ENCODE data around the gene LKAAEAR1. TPM values are rescaled to one million over a fixed set of nuclear protein-coding genes. Genes with fewer than 3 reads are reported as not detected.
A peak's percentile ranks its signal among the peaks of the same experiment; 100 is the strongest.

LKAAEAR1 gene
- total and polyA plus RNA-seq, 9 of the 15 experiments (the other 6 are each of a cell fraction or from before 2014, with no cell fraction given): not detected

DNA sequence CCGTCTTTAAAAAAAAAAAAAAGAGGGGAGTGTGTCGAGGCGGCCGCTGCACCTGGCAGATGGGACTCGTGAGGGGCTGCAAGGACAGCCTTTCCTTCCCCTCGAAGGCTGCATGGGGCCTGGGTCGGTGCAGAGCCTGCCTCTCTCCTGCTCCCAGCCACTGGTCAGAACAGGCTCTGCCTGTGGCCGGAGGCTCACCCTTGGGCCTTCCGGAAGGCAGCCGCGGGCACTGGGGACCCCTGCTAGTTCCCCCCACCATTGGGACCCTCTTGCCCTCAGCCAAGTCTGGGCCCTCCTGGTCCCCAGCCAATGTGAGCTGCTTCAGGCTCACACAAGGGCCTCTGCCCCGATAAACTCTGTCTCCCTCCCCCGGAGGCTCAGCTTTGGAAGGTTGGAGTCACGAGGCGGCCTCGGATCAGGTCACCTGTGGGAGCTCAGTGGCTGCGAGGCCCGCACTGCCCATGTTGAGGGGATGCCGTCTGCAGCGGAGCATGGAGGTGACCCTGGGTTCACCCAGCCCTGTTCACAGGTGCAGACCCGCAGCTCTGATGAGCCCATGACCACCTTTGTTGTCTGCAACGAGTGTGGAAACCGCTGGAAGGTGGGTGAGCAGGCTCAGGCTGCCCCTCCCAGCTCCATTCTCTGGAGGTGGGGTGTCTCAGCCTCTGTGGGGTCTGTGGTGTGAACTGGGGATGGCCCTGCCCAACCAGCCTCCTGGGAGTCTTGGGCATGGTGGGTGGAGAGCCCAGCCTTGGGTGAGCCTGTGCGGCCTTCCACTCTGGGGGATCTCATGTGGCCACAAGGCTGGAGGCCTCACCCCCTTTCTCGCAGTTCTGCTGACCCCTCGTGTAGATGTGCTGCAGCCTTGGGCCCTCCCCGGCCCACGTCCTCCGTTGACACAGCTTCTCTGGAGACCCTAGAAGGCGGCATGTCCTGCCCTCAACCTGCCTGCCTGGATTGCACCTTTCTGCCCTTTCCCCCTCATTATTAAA is 12.6 kb downstream of the LKAAEAR1 start (continued):
- TF ChIP-seq, protein P1, sequence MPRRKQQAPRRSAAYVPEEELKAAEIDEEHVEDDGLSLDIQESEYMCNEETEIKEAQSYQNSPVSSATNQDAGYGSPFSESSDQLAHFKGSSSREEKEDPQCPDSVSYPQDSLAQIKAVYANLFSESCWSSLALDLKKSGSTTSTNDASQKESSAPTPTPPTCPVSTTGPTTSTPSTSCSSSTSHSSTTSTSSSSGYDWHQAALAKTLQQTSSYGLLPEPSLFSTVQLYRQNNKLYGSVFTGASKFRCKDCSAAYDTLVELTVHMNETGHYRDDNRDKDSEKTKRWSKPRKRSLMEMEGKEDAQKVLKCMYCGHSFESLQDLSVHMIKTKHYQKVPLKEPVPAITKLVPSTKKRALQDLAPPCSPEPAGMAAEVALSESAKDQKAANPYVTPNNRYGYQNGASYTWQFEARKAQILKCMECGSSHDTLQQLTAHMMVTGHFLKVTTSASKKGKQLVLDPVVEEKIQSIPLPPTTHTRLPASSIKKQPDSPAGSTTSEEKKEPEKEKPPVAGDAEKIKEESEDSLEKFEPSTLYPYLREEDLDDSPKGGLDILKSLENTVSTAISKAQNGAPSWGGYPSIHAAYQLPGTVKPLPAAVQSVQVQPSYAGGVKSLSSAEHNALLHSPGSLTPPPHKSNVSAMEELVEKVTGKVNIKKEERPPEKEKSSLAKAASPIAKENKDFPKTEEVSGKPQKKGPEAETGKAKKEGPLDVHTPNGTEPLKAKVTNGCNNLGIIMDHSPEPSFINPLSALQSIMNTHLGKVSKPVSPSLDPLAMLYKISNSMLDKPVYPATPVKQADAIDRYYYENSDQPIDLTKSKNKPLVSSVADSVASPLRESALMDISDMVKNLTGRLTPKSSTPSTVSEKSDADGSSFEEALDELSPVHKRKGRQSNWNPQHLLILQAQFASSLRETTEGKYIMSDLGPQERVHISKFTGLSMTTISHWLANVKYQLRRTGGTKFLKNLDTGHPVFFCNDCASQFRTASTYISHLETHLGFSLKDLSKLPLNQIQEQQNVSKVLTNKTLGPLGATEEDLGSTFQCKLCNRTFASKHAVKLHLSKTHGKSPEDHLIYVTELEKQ (CRISPR knock-in tag; IDR thresholded peaks at IDR 0.05): no peak
- TF ChIP-seq XRCC4 (IDR thresholded peaks at IDR 0.05; ENCODE audit: extremely low read depth, insufficient read depth, insufficient read length) (no peak), KDM4B (IDR thresholded peaks at IDR 0.05; ENCODE audit: borderline replicate concordance in 2 of 2, low read depth in 1 of 2) (no peak), RBFOX2 (IDR thresholded peaks at IDR 0.05; ENCODE audit: low read depth, low read length) (0 out of 2 replicates have a peak, but pooled peaks have one; percentile 27)
- TF ChIP-seq, protein P2, sequence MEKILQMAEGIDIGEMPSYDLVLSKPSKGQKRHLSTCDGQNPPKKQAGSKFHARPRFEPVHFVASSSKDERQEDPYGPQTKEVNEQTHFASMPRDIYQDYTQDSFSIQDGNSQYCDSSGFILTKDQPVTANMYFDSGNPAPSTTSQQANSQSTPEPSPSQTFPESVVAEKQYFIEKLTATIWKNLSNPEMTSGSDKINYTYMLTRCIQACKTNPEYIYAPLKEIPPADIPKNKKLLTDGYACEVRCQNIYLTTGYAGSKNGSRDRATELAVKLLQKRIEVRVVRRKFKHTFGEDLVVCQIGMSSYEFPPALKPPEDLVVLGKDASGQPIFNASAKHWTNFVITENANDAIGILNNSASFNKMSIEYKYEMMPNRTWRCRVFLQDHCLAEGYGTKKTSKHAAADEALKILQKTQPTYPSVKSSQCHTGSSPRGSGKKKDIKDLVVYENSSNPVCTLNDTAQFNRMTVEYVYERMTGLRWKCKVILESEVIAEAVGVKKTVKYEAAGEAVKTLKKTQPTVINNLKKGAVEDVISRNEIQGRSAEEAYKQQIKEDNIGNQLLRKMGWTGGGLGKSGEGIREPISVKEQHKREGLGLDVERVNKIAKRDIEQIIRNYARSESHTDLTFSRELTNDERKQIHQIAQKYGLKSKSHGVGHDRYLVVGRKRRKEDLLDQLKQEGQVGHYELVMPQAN (IDR thresholded peaks at IDR 0.05; ENCODE audit: borderline replicate concordance): no peak
- TF ChIP-seq, protein P3, sequence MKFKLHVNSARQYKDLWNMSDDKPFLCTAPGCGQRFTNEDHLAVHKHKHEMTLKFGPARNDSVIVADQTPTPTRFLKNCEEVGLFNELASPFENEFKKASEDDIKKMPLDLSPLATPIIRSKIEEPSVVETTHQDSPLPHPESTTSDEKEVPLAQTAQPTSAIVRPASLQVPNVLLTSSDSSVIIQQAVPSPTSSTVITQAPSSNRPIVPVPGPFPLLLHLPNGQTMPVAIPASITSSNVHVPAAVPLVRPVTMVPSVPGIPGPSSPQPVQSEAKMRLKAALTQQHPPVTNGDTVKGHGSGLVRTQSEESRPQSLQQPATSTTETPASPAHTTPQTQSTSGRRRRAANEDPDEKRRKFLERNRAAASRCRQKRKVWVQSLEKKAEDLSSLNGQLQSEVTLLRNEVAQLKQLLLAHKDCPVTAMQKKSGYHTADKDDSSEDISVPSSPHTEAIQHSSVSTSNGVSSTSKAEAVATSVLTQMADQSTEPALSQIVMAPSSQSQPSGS (CRISPR knock-in tag; IDR thresholded peaks at IDR 0.05): no peak

Data from K562 (cell line).